GM23248 (cell line): Measurements from ENCODE around the gene PLPP7.

Source experiments
- EZH2 ChIP-seq: fragments of 200-600 bp; sonication (generic); IDR thresholded peaks from 2 replicates; pipeline ENCODE4 v1.6.1; 2018; ENCODE audit warnings: antibody characterized with exemption, mild to moderate bottlenecking; ENCODE audit not compliant: insufficient read depth, poor library complexity, severe bottlenecking
- EZH2phosphoT487 ChIP-seq: fragments of 200-600 bp; sonication (generic); IDR thresholded peaks from 2 replicates; pipeline ENCODE4 v1.6.1; 2018; ENCODE audit warnings: antibody characterized with exemption, moderate library complexity, mild to moderate bottlenecking, low read depth; ENCODE audit not compliant: insufficient read depth

GRCh38 chr9:131276891-131277286 lies 12.6 kb upstream of the PLPP7 start:
- TF ChIP-seq EZH2 (no peak), EZH2phosphoT487 (no peak)
